OCI-LY7 (cell line): ENCODE measurements around the gene PIM3.

ENCODE experiments used
- EZH2phosphoT487 ChIP-seq: fragments of 200-600 bp; sonication (generic); IDR thresholded peaks from 2 replicates; pipeline ENCODE4 v1.6.1; 2018; ENCODE audit warnings: low read depth, borderline replicate concordance, mild to moderate bottlenecking, mixed run types, antibody characterized with exemption, low read length, moderate library complexity, mixed read lengths
- TF ChIP-seq, protein P1 (sequence below): fragments of 200-600 bp; sonication (generic); conservative IDR thresholded peaks from 2 replicates; pipeline ENCODE4 v1.5.1; 2014; ENCODE audit warnings: mild to moderate bottlenecking, antibody characterized with exemption, low read length, moderate library complexity, mixed read lengths

DNA sequence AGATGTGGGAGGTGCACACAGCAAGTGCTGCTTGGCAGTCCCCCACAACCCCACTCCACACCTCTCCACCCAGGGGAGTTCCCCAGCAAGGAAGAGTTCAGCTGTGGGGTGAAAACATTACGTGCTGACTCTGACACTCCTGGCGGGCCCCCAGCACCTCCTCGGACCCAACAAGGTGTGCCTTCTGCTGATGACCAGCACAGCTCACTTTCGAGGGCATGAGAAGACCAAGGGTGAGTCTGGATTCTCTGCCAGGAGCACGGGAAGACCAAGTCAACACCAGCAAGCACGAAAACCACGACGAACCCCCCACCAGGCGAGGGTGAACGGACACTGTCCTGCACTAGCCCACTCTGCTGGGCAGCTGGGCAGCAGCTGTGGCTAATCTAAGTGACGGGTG is 43.7 kb upstream of the PIM3 start:
- TF ChIP-seq, protein P1, sequence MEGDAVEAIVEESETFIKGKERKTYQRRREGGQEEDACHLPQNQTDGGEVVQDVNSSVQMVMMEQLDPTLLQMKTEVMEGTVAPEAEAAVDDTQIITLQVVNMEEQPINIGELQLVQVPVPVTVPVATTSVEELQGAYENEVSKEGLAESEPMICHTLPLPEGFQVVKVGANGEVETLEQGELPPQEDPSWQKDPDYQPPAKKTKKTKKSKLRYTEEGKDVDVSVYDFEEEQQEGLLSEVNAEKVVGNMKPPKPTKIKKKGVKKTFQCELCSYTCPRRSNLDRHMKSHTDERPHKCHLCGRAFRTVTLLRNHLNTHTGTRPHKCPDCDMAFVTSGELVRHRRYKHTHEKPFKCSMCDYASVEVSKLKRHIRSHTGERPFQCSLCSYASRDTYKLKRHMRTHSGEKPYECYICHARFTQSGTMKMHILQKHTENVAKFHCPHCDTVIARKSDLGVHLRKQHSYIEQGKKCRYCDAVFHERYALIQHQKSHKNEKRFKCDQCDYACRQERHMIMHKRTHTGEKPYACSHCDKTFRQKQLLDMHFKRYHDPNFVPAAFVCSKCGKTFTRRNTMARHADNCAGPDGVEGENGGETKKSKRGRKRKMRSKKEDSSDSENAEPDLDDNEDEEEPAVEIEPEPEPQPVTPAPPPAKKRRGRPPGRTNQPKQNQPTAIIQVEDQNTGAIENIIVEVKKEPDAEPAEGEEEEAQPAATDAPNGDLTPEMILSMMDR, result no peak
- TF ChIP-seq EZH2phosphoT487, result no peak
